GM23338 (cell line): ENCODE results near the gene ACYP2. TPM values are rescaled to one million over a fixed set of nuclear protein-coding genes. Genes with fewer than 3 reads are reported as not detected.

ENCODE experiments used
- ATAC-seq: fragments of 200-7000 bp; cut with Tn5 transposase; 3 replicates; pipeline ENCODE4 v1.9.1; 2020
- DNase-seq: peaks from one replicate; pipeline ENCODE4 v3.0.0-alpha.2; 2015; ENCODE audit warnings: low spot score
- H2AFZ ChIP-seq: fragments of 200-600 bp; sonication (generic); 2 replicates; pipeline ENCODE4 v1.8.0; 2016; ENCODE audit warnings: antibody characterized with exemption, mild to moderate bottlenecking, moderate library complexity
- H3F3A ChIP-seq: fragments of 200-600 bp; sonication (generic); replicated peaks from 2 replicates; pipeline ENCODE4 v1.8.0; 2017; ENCODE audit warnings: antibody characterized with exemption, mixed run types, low read depth
- H3K27ac ChIP-seq: fragments of 200-600 bp; sonication (generic); 2 replicates; pipeline ENCODE4 v1.6.1; 2016; ENCODE audit warnings: low read depth
- H3K27me3 ChIP-seq: fragments of 200-600 bp; sonication (generic); 2 replicates; pipeline ENCODE4 v1.8.0; 2016; ENCODE audit warnings: mild to moderate bottlenecking, mixed run types, moderate library complexity; ENCODE audit not compliant: insufficient read depth
- H3K36me3 ChIP-seq: fragments of 200-600 bp; sonication (generic); 2 replicates; pipeline ENCODE4 v1.8.0; 2016; ENCODE audit warnings: mild to moderate bottlenecking; ENCODE audit not compliant: insufficient read depth
- H3K4me1 ChIP-seq: fragments of 200-600 bp; sonication (generic); 2 replicates; pipeline ENCODE4 v1.8.0; 2016; ENCODE audit warnings: mild to moderate bottlenecking, moderate library complexity; ENCODE audit not compliant: insufficient read depth
- H3K4me2 ChIP-seq: fragments of 200-600 bp; sonication (generic); 2 replicates; pipeline ENCODE4 v1.7.1; 2017; ENCODE audit warnings: mixed run types
- H3K4me3 ChIP-seq: fragments of 200-600 bp; sonication (generic); 2 replicates; pipeline ENCODE4 v1.6.1; 2016; ENCODE audit warnings: mixed run types
- H3K79me2 ChIP-seq: fragments of 200-600 bp; sonication (generic); replicated peaks from 2 replicates; pipeline ENCODE4 v1.8.0; 2017; ENCODE audit warnings: mild to moderate bottlenecking; ENCODE audit not compliant: insufficient read depth
- H3K9me2 ChIP-seq: fragments of 200-600 bp; sonication (generic); 2 replicates; pipeline ENCODE4 v1.8.0; 2017; ENCODE audit not compliant: insufficient read depth
- H4K20me1 ChIP-seq: fragments of 200-600 bp; sonication (generic); replicated peaks from 2 replicates; pipeline ENCODE4 v1.8.0; 2017; ENCODE audit warnings: mild to moderate bottlenecking; ENCODE audit not compliant: insufficient read depth
- H3K27ac Mint-ChIP-seq: 2 replicates; pipeline ENCODE4 v1.8.0; 2020; ENCODE audit warnings: inconsistent platforms, mild to moderate bottlenecking, moderate library complexity, mixed read lengths
- H3K27me3 Mint-ChIP-seq: 3 replicates; pipeline ENCODE4 v1.8.0; 2022; ENCODE audit warnings: low read depth, mild to moderate bottlenecking, moderate library complexity, mixed read lengths, inconsistent platforms; ENCODE audit not compliant: insufficient read depth, poor library complexity
- H3K36me3 Mint-ChIP-seq: 3 replicates; pipeline ENCODE4 v1.8.0; 2021; ENCODE audit warnings: low read depth, mild to moderate bottlenecking, inconsistent platforms, moderate library complexity, mixed read lengths
- H3K4me1 Mint-ChIP-seq: 3 replicates; pipeline ENCODE4 v1.8.0; 2020; ENCODE audit warnings: mild to moderate bottlenecking, inconsistent platforms, mixed read lengths
- H3K4me3 Mint-ChIP-seq: 3 replicates; pipeline ENCODE4 v1.8.0; 2021; ENCODE audit warnings: moderate library complexity, mild to moderate bottlenecking, inconsistent platforms, mixed read lengths
- H3K9me3 Mint-ChIP-seq: 3 replicates; pipeline ENCODE4 v1.8.0; 2020; ENCODE audit warnings: moderate library complexity, mild to moderate bottlenecking, inconsistent platforms, mixed read lengths
- CREB1 ChIP-seq: fragments of 250-450 bp; sonication (Bioruptor Pico); IDR thresholded peaks from 2 replicates; pipeline ENCODE4 v1.5.0; 2020; ENCODE audit warnings: low read depth, mild to moderate bottlenecking, moderate library complexity
- CTCF ChIP-seq, 2 experiments: fragments of 200-600 bp in 1 of 2; sonication (generic) in 1 of 2; conservative IDR thresholded peaks; 2 replicates each; pipeline versions ENCODE4 v1.5.1 to v1.6.1; 2016 to 2017; ENCODE audit warnings: antibody characterized with exemption in 2 of 2, low read depth in 2 of 2, mild to moderate bottlenecking in 2 of 2, moderate library complexity in 1 of 2
- EZH2phosphoT487 ChIP-seq: fragments of 200-600 bp; sonication (generic); IDR thresholded peaks from one replicate; pipeline ENCODE4 v1.8.1; 2018; ENCODE audit warnings: antibody characterized with exemption; ENCODE audit not compliant: unreplicated experiment
- POLR2AphosphoS5 ChIP-seq: IDR thresholded peaks from 2 replicates; pipeline ENCODE4 v1.6.1; 2016; ENCODE audit warnings: antibody characterized with exemption, low read depth
- REST ChIP-seq: IDR thresholded peaks from one replicate; pipeline ENCODE4 v1.6.1; 2018; ENCODE audit warnings: antibody characterized with exemption; ENCODE audit not compliant: unreplicated experiment
- STAT1 ChIP-seq: IDR thresholded peaks from one replicate; pipeline ENCODE4 v1.6.1; 2016; ENCODE audit warnings: antibody characterized with exemption; ENCODE audit not compliant: unreplicated experiment
- ZNF114 ChIP-seq: fragments of 250-450 bp; sonication (Bioruptor Pico); IDR thresholded peaks from 2 replicates; pipeline ENCODE4 v1.5.0; 2020; ENCODE audit warnings: mild to moderate bottlenecking, moderate library complexity
- ZNF331 ChIP-seq: fragments of 250-450 bp; sonication (Bioruptor Pico); IDR thresholded peaks from 2 replicates; pipeline ENCODE4 v1.5.0; 2020; ENCODE audit warnings: low read depth, mild to moderate bottlenecking, moderate library complexity
- ZNF462 ChIP-seq: fragments of 250-450 bp; sonication (Bioruptor Pico); IDR thresholded peaks from 2 replicates; pipeline ENCODE4 v1.5.0; 2020; ENCODE audit warnings: mild to moderate bottlenecking, moderate library complexity
- polyA plus RNA-seq: library from polyadenylated mRNA; unstranded; fragments of >200 nt; fragmentation: Nextera tagmentation; extraction: Ambion mirVana; gene quantifications from 2 replicates; pipeline ENCODE4 v1.2.1, GENCODE V29; 2016
- total RNA-seq: library from RNA; depleted of rRNA; stranded (reverse); fragments of >200 nt; shearing (Covaris generic); gene quantifications from 2 replicates; pipeline ENCODE4 v1.2.3, GENCODE V29; 2014

Gene ACYP2
- total and polyA plus RNA-seq, 2 experiments from 2014 or later, result 2.3 to 15.5 TPM

- TF ChIP-seq ZNF462 (CRISPR knock-in tag) (no peak), EZH2phosphoT487 (no peak), STAT1 (no peak), POLR2AphosphoS5 (no peak), CREB1 (CRISPR knock-in tag) (no peak)
Measured at GRCh38 chr2:54183281-54183680, 67.9 kb downstream of the ACYP2 start (continued).

GRCh38 chr2:54183972-54184371, 68.6 kb downstream of the ACYP2 start:
- Histone ChIP-seq H3K79me2 (no peaks in the 10 kb centered on the region), H2AFZ (no peak overlapping the region), H3K27me3 (no peaks in the 10 kb centered on the region), H3K4me3 (no peak overlapping the region), H3K36me3 (no peaks in the 10 kb centered on the region), H3K27ac (no peak overlapping the region), H3K9me2 (0 out of 2 replicates have a peak, but pooled peaks cover 4% of the 10 kb centered on the region), H4K20me1 (no peaks in the 10 kb centered on the region), H3F3A (no peaks in the 10 kb centered on the region), H3K4me1 (no peaks in the 10 kb centered on the region), H3K4me2 (no peak overlapping the region)
- Mint-ChIP-seq H3K27me3 (no peaks in the 10 kb centered on the region), H3K9me3 (0 out of 3 replicates have a peak, but pooled peaks cover 4% of the 10 kb centered on the region), H3K4me1 (0 out of 3 replicates have a peak, but pooled peaks cover 2% of the 10 kb centered on the region), H3K27ac (no peak overlapping the region), H3K4me3 (no peak overlapping the region), H3K36me3 (no peaks in the 10 kb centered on the region)
- no peak for ATAC-seq
- no peak for DNase-seq
- TF ChIP-seq STAT1, result no peak
- no peak for TF ChIP-seq CTCF (conservative IDR thresholded peaks at IDR 0.05; ENCODE audit: low read depth in 2 of 2)
- no peak for TF ChIP-seq ZNF114 (CRISPR knock-in tag)
- no peak for TF ChIP-seq REST
- TF ChIP-seq ZNF331 (CRISPR knock-in tag), result no peak
